ENCODE results near the gene NSG1.
A peak's percentile ranks its signal among the peaks of the same experiment; 100 is the strongest.

The NSG1 gene

GRCh38 chr4:4428966-4429875 lies 42.3 kb downstream of the NSG1 start:
- FAIRE-seq = no peak
- DNase-seq (ENCODE audit: insufficient read length, low spot score) = no peak

- DNase-seq (ENCODE audit: insufficient read length, low spot score) = peak; percentile 42
- FAIRE-seq = peak; percentile 67
These were observed 43.7 kb downstream of the NSG1 start for GRCh38 chr4:4430492-4431195.

- no peak for DNase-seq (ENCODE audit: insufficient read length, low spot score)
- no peak for FAIRE-seq
These were observed 45.6 kb downstream of the NSG1 start for GRCh38 chr4:4432341-4433125.

DNA sequence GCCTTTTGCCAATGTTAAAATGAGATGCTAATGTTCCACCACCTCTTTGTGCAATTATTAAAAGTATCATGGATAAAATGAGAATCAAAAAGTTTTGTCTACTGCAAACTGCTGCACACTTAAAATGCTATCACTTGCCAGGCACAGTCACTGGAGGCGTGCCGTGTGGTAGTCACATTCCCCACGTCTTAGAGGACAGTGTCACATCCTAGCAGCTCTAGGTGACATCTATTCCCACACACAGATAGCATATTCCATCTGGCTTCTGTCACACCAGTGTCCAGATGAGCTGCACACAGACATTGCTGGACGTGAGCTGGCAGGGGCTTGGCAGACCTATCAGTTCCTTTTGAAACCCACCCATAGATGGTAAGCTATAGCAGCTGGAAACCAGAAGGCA lies 47.0 kb downstream of the NSG1 start:
- no peak for FAIRE-seq
- DNase-seq (ENCODE audit: insufficient read length, low spot score) = no peak

GRCh38 chr4:4436244-4436823 lies 49.4 kb downstream of the NSG1 start:
- DNase-seq (ENCODE audit: insufficient read length, low spot score) (no peak), FAIRE-seq (no peak)

GRCh38 chr4:4437798-4438470 lies 51.0 kb downstream of the NSG1 start:
- FAIRE-seq = no peak

DNA sequence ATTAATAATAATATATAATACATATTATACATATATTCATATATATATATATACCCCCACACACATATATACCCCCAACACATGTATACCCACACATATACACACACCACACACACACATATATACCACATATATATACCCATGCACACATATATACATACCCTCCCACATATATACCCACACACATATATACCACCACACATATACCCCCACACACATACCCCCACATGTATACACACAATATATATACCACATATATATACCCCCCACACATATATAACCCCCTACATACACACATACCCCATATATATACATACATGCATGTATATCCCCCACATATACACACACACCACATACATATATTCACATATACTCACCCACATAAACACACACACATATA lies 52.0 kb downstream of the NSG1 start:
- DNase-seq (ENCODE audit: insufficient read length, low spot score) (no peak), FAIRE-seq (no peak)

More at GRCh38 chr4:4437798-4438470, 51.0 kb downstream of the NSG1 start:
- no peak for DNase-seq (ENCODE audit: insufficient read length, low spot score)

DNA sequence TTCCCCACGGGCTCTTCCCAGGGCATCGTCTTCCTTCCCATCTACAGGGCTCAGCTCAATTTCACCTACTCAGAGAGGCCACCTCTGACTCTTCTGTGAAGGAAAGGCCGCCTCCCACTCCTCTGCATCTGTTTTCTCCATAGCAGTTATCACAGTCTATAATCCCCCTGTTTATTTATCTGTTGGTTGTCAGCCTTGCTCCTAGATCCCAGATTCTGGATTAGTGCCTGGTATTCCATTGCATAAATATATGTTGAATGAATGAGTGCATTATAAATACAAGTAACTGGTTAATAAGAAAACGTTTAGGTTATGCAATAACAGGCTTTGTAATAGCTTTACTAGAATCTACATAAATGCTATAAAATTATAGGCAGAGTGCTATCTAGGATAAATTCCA lies 52.9 kb downstream of the NSG1 start:
- FAIRE-seq = no peak

DNA sequence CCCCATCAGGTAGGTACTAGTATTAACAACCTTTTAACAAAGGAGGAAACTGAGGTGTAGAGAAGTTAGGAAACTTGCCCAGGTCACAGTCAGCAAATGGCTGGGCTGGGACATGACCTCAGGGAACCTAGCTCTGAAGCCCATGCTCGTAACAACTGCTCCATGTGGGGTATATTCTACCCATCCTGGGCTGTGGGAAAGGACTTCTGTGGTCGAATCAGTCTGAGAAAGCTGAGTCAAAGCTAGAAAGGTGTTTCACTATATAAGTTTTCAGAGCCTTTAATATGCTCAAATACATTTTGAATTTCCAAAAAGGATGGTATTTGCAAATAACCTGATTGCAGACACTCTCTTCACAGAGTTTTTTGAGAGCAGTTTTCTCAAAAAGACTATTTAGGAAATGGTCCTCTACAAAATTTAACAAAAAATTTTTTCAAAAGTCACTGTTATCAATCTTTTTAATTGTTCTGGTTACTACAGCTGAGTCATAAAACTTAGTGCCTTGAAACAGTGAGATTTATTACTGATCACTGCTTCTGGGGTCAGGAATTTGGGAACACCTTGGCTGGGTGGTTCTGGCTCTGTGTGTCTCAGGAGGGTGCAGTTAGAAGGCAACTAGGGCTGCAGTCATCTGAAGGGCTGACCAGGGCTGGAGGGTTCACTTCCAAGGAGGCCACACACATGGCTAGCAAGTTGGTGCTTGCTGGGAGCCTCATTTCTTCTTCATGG lies 53.6 kb downstream of the NSG1 start:
- DNase-seq (ENCODE audit: insufficient read length, low spot score) (no peak), FAIRE-seq (no peak)

More for the DNA sequence above, 52.9 kb downstream of the NSG1 start:
- no peak for DNase-seq (ENCODE audit: insufficient read length, low spot score)

- no peak for DNase-seq (ENCODE audit: insufficient read length, low spot score)
- no peak for FAIRE-seq
These were observed 56.9 kb downstream of the NSG1 start for GRCh38 chr4:4443821-4444220.

DNA sequence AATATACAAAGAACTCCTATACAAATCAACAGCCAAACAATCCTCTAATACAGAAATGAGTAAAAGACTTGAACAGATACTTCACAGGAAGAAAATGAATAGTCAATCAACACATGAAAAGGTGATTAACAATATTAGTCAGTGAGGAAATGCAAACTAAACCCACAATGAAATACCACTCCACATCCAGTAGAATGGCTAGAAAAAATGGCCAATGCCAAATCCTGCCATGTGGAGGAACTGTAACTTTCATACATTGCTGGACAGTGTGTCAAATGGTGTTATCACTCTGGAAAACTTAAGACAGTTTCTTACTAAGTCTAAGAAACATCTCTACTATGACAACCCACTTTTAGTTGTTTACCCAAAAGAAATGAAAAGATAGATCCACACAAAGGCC lies 59.5 kb downstream of the NSG1 start:
- FAIRE-seq (no peak), DNase-seq (ENCODE audit: insufficient read length, low spot score) (no peak)

- FAIRE-seq (peak; percentile 83), DNase-seq (ENCODE audit: insufficient read length, low spot score) (peak; percentile 19)
These were observed 68.4 kb downstream of the NSG1 start for GRCh38 chr4:4455210-4455865.

GRCh38 chr4:4456351-4456750 lies 69.4 kb downstream of the NSG1 start:
- FAIRE-seq (no peak), DNase-seq (ENCODE audit: insufficient read length, low spot score) (no peak)

- FAIRE-seq (no peak), DNase-seq (ENCODE audit: insufficient read length, low spot score) (no peak)
These were observed 70.1 kb downstream of the NSG1 start for GRCh38 chr4:4456816-4457578.

DNA sequence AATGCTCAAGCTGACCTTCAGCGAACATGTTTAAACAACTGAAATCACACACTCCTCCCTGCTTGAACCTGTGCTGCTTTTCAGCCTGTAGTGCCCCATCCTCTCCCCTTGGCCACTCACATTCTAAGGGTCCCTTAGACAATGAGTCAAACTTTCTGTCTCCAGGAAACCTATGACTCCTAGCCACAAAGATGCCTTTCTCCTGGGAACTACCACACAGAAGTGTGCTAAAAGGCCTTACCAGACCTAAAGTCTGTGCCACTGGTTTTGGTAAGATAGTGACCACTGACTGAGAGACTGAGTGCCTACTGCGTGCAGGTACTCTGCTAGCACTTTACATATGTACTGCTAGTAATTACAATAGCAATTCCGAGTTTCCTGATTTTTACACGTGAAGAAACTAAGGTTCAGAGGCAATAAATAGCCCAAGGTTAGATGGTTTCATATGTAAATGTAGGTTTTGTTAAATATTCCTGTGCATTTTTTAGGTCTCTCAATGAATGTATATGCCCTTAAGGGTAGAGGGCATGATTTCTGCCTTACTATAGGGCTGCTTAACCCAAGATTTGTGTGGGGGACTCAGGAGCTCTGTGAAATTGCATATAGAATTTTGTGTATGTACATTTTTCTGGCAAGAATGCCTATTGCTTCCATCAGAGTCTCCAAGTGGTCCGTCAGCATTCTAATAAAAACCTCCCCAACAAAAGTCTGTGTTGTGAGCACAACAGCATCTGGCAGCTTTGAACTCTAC lies 71.1 kb downstream of the NSG1 start:
- DNase-seq (ENCODE audit: insufficient read length, low spot score) (no peak), FAIRE-seq (no peak)

- FAIRE-seq (peak; percentile 44), DNase-seq (ENCODE audit: insufficient read length, low spot score) (no peak)
These were observed 72.3 kb downstream of the NSG1 start for GRCh38 chr4:4459181-4459580.

DNA sequence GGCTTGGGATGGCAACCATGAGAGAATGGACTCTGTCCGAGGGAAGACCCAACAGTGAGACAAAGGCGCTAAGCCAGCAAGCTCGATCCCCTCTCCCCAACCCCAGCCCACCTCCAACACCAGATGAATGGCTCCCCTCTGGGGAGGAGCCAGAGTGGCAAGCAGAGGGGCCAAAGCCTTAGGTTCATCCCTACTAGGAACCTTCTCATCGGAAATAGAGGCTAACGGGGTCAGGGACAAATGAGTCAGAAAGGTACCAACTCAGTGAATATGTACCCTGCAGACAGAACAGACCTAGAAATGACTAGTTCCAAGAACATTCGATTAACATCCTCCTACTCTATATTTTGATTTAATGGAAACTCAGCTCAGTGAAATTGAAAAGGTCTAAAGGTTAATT lies 73.9 kb downstream of the NSG1 start:
- FAIRE-seq (no peak), DNase-seq (ENCODE audit: insufficient read length, low spot score) (no peak)

DNA sequence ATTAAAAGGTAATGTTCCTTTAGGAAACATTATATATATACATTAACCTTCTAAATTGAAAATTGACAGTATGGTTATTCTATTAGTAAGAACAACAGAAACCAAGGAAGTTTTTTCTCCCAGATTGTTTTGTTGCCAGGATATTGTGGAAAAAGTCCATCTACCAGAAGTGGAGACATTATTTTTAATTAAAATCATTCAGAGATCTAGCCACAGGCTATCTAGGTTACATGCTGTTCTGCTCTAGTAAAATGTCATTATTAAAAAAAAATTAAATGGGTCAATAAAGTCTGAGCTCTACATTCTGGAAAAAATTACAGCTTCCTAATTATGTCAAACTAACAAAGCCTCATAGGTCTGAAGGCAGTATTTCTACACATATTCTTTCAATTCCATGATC lies 74.3 kb downstream of the NSG1 start:
- FAIRE-seq (no peak), DNase-seq (ENCODE audit: insufficient read length, low spot score) (no peak)
